Parathyroid adenoma (tissue), 2 donors: ENCODE results near the gene MYOD1.

ENCODE experiments used
- H2AFZ ChIP-seq: fragments of 300-600 bp; sonication (generic); one replicate; pipeline ENCODE4 v1.7.0; 2017; ENCODE audit warnings: antibody characterized with exemption, mild to moderate bottlenecking
- H3K27ac ChIP-seq: fragments of 300-600 bp; sonication (generic); one replicate; pipeline ENCODE4 v1.7.0; 2017
- H3K27me3 ChIP-seq: fragments of 300-600 bp; sonication (generic); one replicate; pipeline ENCODE4 v1.7.0; 2017; ENCODE audit warnings: low read length; ENCODE audit not compliant: control insufficient read depth, insufficient read depth
- H3K36me3 ChIP-seq: fragments of 300-600 bp; sonication (generic); one replicate; pipeline ENCODE4 v1.7.0; 2017; ENCODE audit warnings: low read length; ENCODE audit not compliant: control insufficient read depth, insufficient read depth
- H3K4me1 ChIP-seq: fragments of 300-600 bp; sonication (generic); one replicate; pipeline ENCODE4 v1.7.0; 2017; ENCODE audit warnings: control low read depth
- H3K4me2 ChIP-seq: fragments of 300-600 bp; sonication (generic); one replicate; pipeline ENCODE4 v1.7.0; 2017; ENCODE audit warnings: low read length
- H3K4me3 ChIP-seq: fragments of 300-600 bp; sonication (generic); one replicate; pipeline ENCODE4 v1.7.0; 2017; ENCODE audit warnings: low read depth, low read length
- H3K79me2 ChIP-seq: fragments of 300-600 bp; sonication (generic); one replicate; pipeline ENCODE4 v1.7.0; 2017; ENCODE audit warnings: control low read depth
- H3K9ac ChIP-seq: fragments of 300-600 bp; sonication (generic); one replicate; pipeline ENCODE4 v1.7.0; 2017; ENCODE audit warnings: mild to moderate bottlenecking
- H3K9me3 ChIP-seq: fragments of 300-600 bp; sonication (generic); one replicate; pipeline ENCODE4 v1.7.0; 2017; ENCODE audit warnings: low read length; ENCODE audit not compliant: control insufficient read depth
- CTCF ChIP-seq: fragments of 300-600 bp; sonication (generic); IDR thresholded peaks from one replicate; pipeline ENCODE4 v1.7.0; 2017; ENCODE audit warnings: antibody characterized with exemption, mild to moderate bottlenecking
- donor health status: primary hyperparathyroidism.

MYOD1 gene

GRCh38 chr11:17735818-17736578 is 16.6 kb downstream of the MYOD1 start:
- no peaks in the 10 kb centered on the region for H3K9me3 ChIP-seq
- H2AFZ ChIP-seq, result peak overlapping the region; percentile 64
- no peak overlapping the region for H3K4me2 ChIP-seq
- no peaks in the 10 kb centered on the region for H3K4me1 ChIP-seq
- no peaks in the 10 kb centered on the region for H3K36me3 ChIP-seq
- no peak overlapping the region for H3K9ac ChIP-seq
- no peak overlapping the region for H3K27ac ChIP-seq
- no peak overlapping the region for H3K4me3 ChIP-seq
- TF ChIP-seq CTCF, result peak; percentile 28
- no peaks in the 10 kb centered on the region for H3K27me3 ChIP-seq
- H3K79me2 ChIP-seq, result no peaks in the 10 kb centered on the region

- H3K4me2 ChIP-seq, result no peak overlapping the region
- no peaks in the 10 kb centered on the region for H3K9me3 ChIP-seq
- H2AFZ ChIP-seq, result peak overlapping the region; percentile 64
- H3K36me3 ChIP-seq, result no peaks in the 10 kb centered on the region
- H3K4me3 ChIP-seq, result no peak overlapping the region
- H3K79me2 ChIP-seq, result no peaks in the 10 kb centered on the region
- no peak for TF ChIP-seq CTCF
- H3K27ac ChIP-seq, result no peak overlapping the region
- no peaks in the 10 kb centered on the region for H3K27me3 ChIP-seq
- H3K9ac ChIP-seq, result no peak overlapping the region
- no peaks in the 10 kb centered on the region for H3K4me1 ChIP-seq
Observed at GRCh38 chr11:17736579-17736893, 17.2 kb downstream of the MYOD1 start.

GRCh38 chr11:17736930-17737817 is 17.8 kb downstream of the MYOD1 start:
- no peaks in the 10 kb centered on the region for H3K9me3 ChIP-seq
- no peak overlapping the region for H3K9ac ChIP-seq
- TF ChIP-seq CTCF, result no peak
- H3K36me3 ChIP-seq, result no peaks in the 10 kb centered on the region
- no peak overlapping the region for H3K4me3 ChIP-seq
- H3K4me1 ChIP-seq, result no peaks in the 10 kb centered on the region
- no peaks in the 10 kb centered on the region for H3K79me2 ChIP-seq
- H3K4me2 ChIP-seq, result no peak overlapping the region
- H2AFZ ChIP-seq, result no peak overlapping the region
- no peak overlapping the region for H3K27ac ChIP-seq
- no peaks in the 10 kb centered on the region for H3K27me3 ChIP-seq

GRCh38 chr11:17738151-17738973 is 19.0 kb downstream of the MYOD1 start:
- no peaks in the 10 kb centered on the region for H3K4me1 ChIP-seq
- H3K9ac ChIP-seq, result no peak overlapping the region
- H3K9me3 ChIP-seq, result no peaks in the 10 kb centered on the region
- H3K79me2 ChIP-seq, result no peaks in the 10 kb centered on the region
- no peaks in the 10 kb centered on the region for H3K27me3 ChIP-seq
- no peak for TF ChIP-seq CTCF
- no peaks in the 10 kb centered on the region for H3K36me3 ChIP-seq
- no peak overlapping the region for H3K4me2 ChIP-seq
- no peak overlapping the region for H2AFZ ChIP-seq
- no peak overlapping the region for H3K4me3 ChIP-seq
- H3K27ac ChIP-seq, result no peak overlapping the region
